ENCODE data around the gene A3GALT2.

The A3GALT2 gene

GRCh38 chr1:33330906-33331305 lies 10.0 kb upstream of the A3GALT2 start:
- TF ChIP-seq CTCF (conservative IDR thresholded peaks at IDR 0.05): no peak

GRCh38 chr1:33330361-33330890 lies 9.5 kb upstream of the A3GALT2 start:
- TF ChIP-seq CTCF (conservative IDR thresholded peaks at IDR 0.05) (no peak), ZFX (IDR thresholded peaks at IDR 0.05) (no peak)
- no peak overlapping the region for H3K27ac ChIP-seq

More at GRCh38 chr1:33330906-33331305, 10.0 kb upstream of the A3GALT2 start:
- H3K27ac ChIP-seq: no peak overlapping the region

GRCh38 chr1:33329600-33330305 lies 8.9 kb upstream of the A3GALT2 start:
- no peak overlapping the region for H3K27ac ChIP-seq
- TF ChIP-seq ZFX (IDR thresholded peaks at IDR 0.05) (no peak), CTCF (conservative IDR thresholded peaks at IDR 0.05) (no peak)

GRCh38 chr1:33328817-33329216 lies 7.9 kb upstream of the A3GALT2 start:
- H3K27ac ChIP-seq: no peak overlapping the region
- TF ChIP-seq CTCF (conservative IDR thresholded peaks at IDR 0.05) (no peak), ZFX (IDR thresholded peaks at IDR 0.05) (no peak)

GRCh38 chr1:33327587-33328325 lies 6.9 kb upstream of the A3GALT2 start:
- no peak overlapping the region for H3K27ac ChIP-seq
- TF ChIP-seq ZFX (IDR thresholded peaks at IDR 0.05) (no peak), CTCF (conservative IDR thresholded peaks at IDR 0.05) (no peak)

GRCh38 chr1:33326785-33327184 lies 5.9 kb upstream of the A3GALT2 start:
- H3K27ac ChIP-seq: no peak overlapping the region
- no peak for TF ChIP-seq ZFX (IDR thresholded peaks at IDR 0.05)
- TF ChIP-seq CTCF (conservative IDR thresholded peaks at IDR 0.05): no peak
